Measurements from ENCODE around the gene SF3B3.

SF3B3 gene

GRCh38 chr16:70600730-70601129 is 77.1 kb downstream of the SF3B3 start:
- WGBS (ENCODE audit: insufficient coverage, insufficient read length): no CpG with 5 or more reads among the region's 3 CpGs
- no peak overlapping the region for H3K27ac ChIP-seq (ENCODE audit: low read length)
- DNase-seq (ENCODE audit: low read depth, low spot score): no peak
- no peaks in the 10 kb centered on the region for H3K27me3 ChIP-seq (ENCODE audit: control insufficient read depth, insufficient read depth, low read length)
- no peaks in the 10 kb centered on the region for H3K9me3 ChIP-seq (ENCODE audit: control insufficient read depth, insufficient read depth, low read length)
- H3K36me3 ChIP-seq (ENCODE audit: control insufficient read depth, insufficient read depth, low read length): no peaks in the 10 kb centered on the region
- no peak overlapping the region for H3K4me3 ChIP-seq (ENCODE audit: low read length)
- H3K4me1 ChIP-seq (ENCODE audit: control insufficient read depth, insufficient read depth, low read length): no peaks in the 10 kb centered on the region

GRCh38 chr16:70601576-70602575 is 78.3 kb downstream of the SF3B3 start:
- Histone ChIP-seq H3K4me1 (ENCODE audit: control insufficient read depth, insufficient read depth, low read length) (no peaks in the 10 kb centered on the region), H3K4me3 (ENCODE audit: low read length) (no peak overlapping the region), H3K36me3 (ENCODE audit: control insufficient read depth, insufficient read depth, low read length) (no peaks in the 10 kb centered on the region), H3K27me3 (ENCODE audit: control insufficient read depth, insufficient read depth, low read length) (no peaks in the 10 kb centered on the region), H3K27ac (ENCODE audit: low read length) (no peak overlapping the region), H3K9me3 (ENCODE audit: control insufficient read depth, insufficient read depth, low read length) (no peaks in the 10 kb centered on the region)
- DNase-seq (ENCODE audit: low read depth, low spot score): no peak
- no CpG with 5 or more reads among the region's 8 CpGs for WGBS (ENCODE audit: insufficient coverage, insufficient read length)

- H3K4me1 ChIP-seq (ENCODE audit: control insufficient read depth, insufficient read depth, low read length): no peaks in the 10 kb centered on the region
- no CpG with 5 or more reads among the region's 8 CpGs for WGBS (ENCODE audit: insufficient coverage, insufficient read length)
- no peak for DNase-seq (ENCODE audit: low read depth, low spot score)
- H3K27ac ChIP-seq (ENCODE audit: low read length): no peak overlapping the region
- no peaks in the 10 kb centered on the region for H3K36me3 ChIP-seq (ENCODE audit: control insufficient read depth, insufficient read depth, low read length)
- no peaks in the 10 kb centered on the region for H3K9me3 ChIP-seq (ENCODE audit: control insufficient read depth, insufficient read depth, low read length)
- no peaks in the 10 kb centered on the region for H3K27me3 ChIP-seq (ENCODE audit: control insufficient read depth, insufficient read depth, low read length)
- no peak overlapping the region for H3K4me3 ChIP-seq (ENCODE audit: low read length)
Observed at GRCh38 chr16:70602831-70603230, 79.2 kb downstream of the SF3B3 start.

GRCh38 chr16:70604407-70605282 is 81.0 kb downstream of the SF3B3 start:
- peaks cover 2% of the 10 kb centered on the region; the same call in 1 of the 2 replicates for H3K4me1 ChIP-seq (ENCODE audit: control insufficient read depth, insufficient read depth, low read length)
- WGBS (ENCODE audit: insufficient coverage, insufficient read length): no CpG with 5 or more reads among the region's 8 CpGs
- H3K36me3 ChIP-seq (ENCODE audit: control insufficient read depth, insufficient read depth, low read length): no peaks in the 10 kb centered on the region
- no peak overlapping the region for H3K27ac ChIP-seq (ENCODE audit: low read length)
- H3K9me3 ChIP-seq (ENCODE audit: control insufficient read depth, insufficient read depth, low read length): no peaks in the 10 kb centered on the region
- H3K27me3 ChIP-seq (ENCODE audit: control insufficient read depth, insufficient read depth, low read length): no peaks in the 10 kb centered on the region
- no peak overlapping the region for H3K4me3 ChIP-seq (ENCODE audit: low read length)
- DNase-seq (ENCODE audit: low read depth, low spot score): no peak

- no peaks in the 10 kb centered on the region for H3K9me3 ChIP-seq (ENCODE audit: control insufficient read depth, insufficient read depth, low read length)
- WGBS (ENCODE audit: insufficient coverage, insufficient read length): no CpG with 5 or more reads among the region's 1 CpG
- peaks cover 3% of the 10 kb centered on the region; the same call in 1 of the 2 replicates for H3K4me1 ChIP-seq (ENCODE audit: control insufficient read depth, insufficient read depth, low read length)
Observed at GRCh38 chr16:70605283-70605657, 81.7 kb downstream of the SF3B3 start.

GRCh38 chr16:70608521-70608920 is 84.9 kb downstream of the SF3B3 start:
- Histone ChIP-seq H3K27me3 (ENCODE audit: control insufficient read depth, insufficient read depth, low read length) (no peaks in the 10 kb centered on the region), H3K9me3 (ENCODE audit: control insufficient read depth, insufficient read depth, low read length) (no peaks in the 10 kb centered on the region), H3K4me3 (ENCODE audit: low read length) (no peak overlapping the region), H3K27ac (ENCODE audit: low read length) (no peak overlapping the region), H3K36me3 (ENCODE audit: control insufficient read depth, insufficient read depth, low read length) (peaks cover 2% of the 10 kb centered on the region; the same call in 1 of the 2 replicates), H3K4me1 (ENCODE audit: control insufficient read depth, insufficient read depth, low read length) (peaks cover 3% of the 10 kb centered on the region; the same call in 1 of the 2 replicates)
- no peak for DNase-seq (ENCODE audit: low read depth, low spot score)
- no CpG with 5 or more reads among the region's 7 CpGs for WGBS (ENCODE audit: insufficient coverage, insufficient read length)

More at GRCh38 chr16:70605283-70605657, 81.7 kb downstream of the SF3B3 start:
- no peak overlapping the region for H3K4me3 ChIP-seq (ENCODE audit: low read length)
- H3K27me3 ChIP-seq (ENCODE audit: control insufficient read depth, insufficient read depth, low read length): no peaks in the 10 kb centered on the region
- no peak overlapping the region for H3K27ac ChIP-seq (ENCODE audit: low read length)
- DNase-seq (ENCODE audit: low read depth, low spot score): no peak
- H3K36me3 ChIP-seq (ENCODE audit: control insufficient read depth, insufficient read depth, low read length): no peaks in the 10 kb centered on the region

- Histone ChIP-seq H3K4me1 (ENCODE audit: control insufficient read depth, insufficient read depth, low read length) (peaks cover 3% of the 10 kb centered on the region; the same call in 1 of the 2 replicates), H3K27ac (ENCODE audit: low read length) (no peak overlapping the region), H3K9me3 (ENCODE audit: control insufficient read depth, insufficient read depth, low read length) (no peaks in the 10 kb centered on the region), H3K36me3 (ENCODE audit: control insufficient read depth, insufficient read depth, low read length) (peaks cover 2% of the 10 kb centered on the region; the same call in 1 of the 2 replicates), H3K4me3 (ENCODE audit: low read length) (no peak overlapping the region), H3K27me3 (ENCODE audit: control insufficient read depth, insufficient read depth, low read length) (no peaks in the 10 kb centered on the region)
- no CpG with 5 or more reads among the region's 18 CpGs for WGBS (ENCODE audit: insufficient coverage, insufficient read length)
- DNase-seq (ENCODE audit: low read depth, low spot score): no peak
Observed at GRCh38 chr16:70610273-70611223, 86.9 kb downstream of the SF3B3 start.

- H3K4me3 ChIP-seq (ENCODE audit: low read length): no peak overlapping the region
- H3K27ac ChIP-seq (ENCODE audit: low read length): no peak overlapping the region
- peaks cover 3% of the 10 kb centered on the region; the same call in 1 of the 2 replicates for H3K4me1 ChIP-seq (ENCODE audit: control insufficient read depth, insufficient read depth, low read length)
- H3K36me3 ChIP-seq (ENCODE audit: control insufficient read depth, insufficient read depth, low read length): peaks cover 5% of the 10 kb centered on the region; the same call in 1 of the 2 replicates
- WGBS (ENCODE audit: insufficient coverage, insufficient read length): no CpG with 5 or more reads among the region's 5 CpGs
- no peak for DNase-seq (ENCODE audit: low read depth, low spot score)
- H3K9me3 ChIP-seq (ENCODE audit: control insufficient read depth, insufficient read depth, low read length): no peaks in the 10 kb centered on the region
- no peaks in the 10 kb centered on the region for H3K27me3 ChIP-seq (ENCODE audit: control insufficient read depth, insufficient read depth, low read length)
Observed at GRCh38 chr16:70611224-70611598, 87.6 kb downstream of the SF3B3 start.

- Histone ChIP-seq H3K27me3 (ENCODE audit: control insufficient read depth, insufficient read depth, low read length) (no peaks in the 10 kb centered on the region), H3K4me1 (ENCODE audit: control insufficient read depth, insufficient read depth, low read length) (peaks cover 3% of the 10 kb centered on the region; the same call in 1 of the 2 replicates), H3K27ac (ENCODE audit: low read length) (no peak overlapping the region), H3K36me3 (ENCODE audit: control insufficient read depth, insufficient read depth, low read length) (peaks cover 5% of the 10 kb centered on the region; the same call in 1 of the 2 replicates), H3K9me3 (ENCODE audit: control insufficient read depth, insufficient read depth, low read length) (no peaks in the 10 kb centered on the region), H3K4me3 (ENCODE audit: low read length) (no peak overlapping the region)
- WGBS (ENCODE audit: insufficient coverage, insufficient read length): no CpG with 5 or more reads among the region's 4 CpGs
- DNase-seq (ENCODE audit: low read depth, low spot score): no peak
Observed at GRCh38 chr16:70611785-70612303, 88.2 kb downstream of the SF3B3 start.

Measured in iPS DF 6.9 (cell line).